DND-41 (cell line): Measurements from ENCODE around the gene IGFBP7.

Experiments used
- EZH2 ChIP-seq: IDR thresholded peaks from 3 replicates; pipeline ENCODE4 v1.6.1; 2012; ENCODE audit warnings: borderline replicate concordance, low read depth, mild to moderate bottlenecking, moderate library complexity, low read length, inconsistent platforms; ENCODE audit not compliant: severe bottlenecking
- TF ChIP-seq, protein P1 (sequence below): IDR thresholded peaks from 2 replicates; pipeline ENCODE4 v1.5.1; 2012; ENCODE audit warnings: borderline replicate concordance, low read length, moderate library complexity, mild to moderate bottlenecking; ENCODE audit not compliant: poor library complexity, severe bottlenecking; ENCODE audit errors: extremely low read depth

DNA sequence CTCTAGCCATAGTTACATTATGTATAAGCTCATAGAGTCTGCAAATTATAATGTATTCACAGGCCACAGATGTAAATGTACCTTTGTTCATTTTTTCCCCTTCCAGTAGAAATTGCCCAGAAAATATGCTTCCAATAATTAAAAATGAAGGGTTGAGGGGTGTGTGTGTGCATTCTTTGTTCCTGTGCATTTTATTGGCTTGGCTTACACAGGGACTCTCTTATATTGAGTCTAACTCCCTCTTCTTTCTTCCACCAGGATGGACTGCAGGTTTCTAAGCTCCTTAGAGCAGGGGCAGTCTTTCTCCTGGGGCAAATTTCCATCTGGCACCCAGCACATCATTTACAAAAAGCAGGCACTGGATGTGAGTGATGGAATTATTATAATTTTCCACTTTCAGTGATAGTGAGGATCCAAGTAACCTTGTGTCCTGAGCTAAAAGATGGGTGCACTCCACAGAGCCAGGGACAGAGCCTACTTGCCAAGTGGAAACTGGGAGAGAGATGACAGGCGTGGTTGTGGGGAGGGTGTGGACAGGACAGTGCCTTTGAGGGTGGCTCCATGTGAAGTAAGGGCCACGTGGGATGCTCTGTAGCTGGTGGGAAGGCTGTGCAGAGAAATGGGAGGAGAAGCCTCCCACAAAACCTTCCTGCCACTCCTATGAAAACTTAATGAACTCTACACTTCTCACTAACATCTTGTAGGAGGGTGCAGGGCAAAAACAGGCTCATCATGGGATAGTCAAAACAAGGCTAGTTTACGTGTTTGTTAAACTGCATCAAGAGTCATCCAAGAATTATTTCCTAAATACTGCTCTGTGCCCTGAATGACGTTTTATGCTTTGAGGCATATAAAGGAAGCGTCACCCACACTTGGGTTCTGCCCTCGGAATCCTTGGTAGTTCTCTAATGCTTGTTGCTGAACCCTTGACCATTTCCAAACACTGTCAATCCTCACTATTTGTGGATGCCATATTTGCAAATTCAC lies 16.0 kb downstream of the IGFBP7 start:
- TF ChIP-seq, protein P1, sequence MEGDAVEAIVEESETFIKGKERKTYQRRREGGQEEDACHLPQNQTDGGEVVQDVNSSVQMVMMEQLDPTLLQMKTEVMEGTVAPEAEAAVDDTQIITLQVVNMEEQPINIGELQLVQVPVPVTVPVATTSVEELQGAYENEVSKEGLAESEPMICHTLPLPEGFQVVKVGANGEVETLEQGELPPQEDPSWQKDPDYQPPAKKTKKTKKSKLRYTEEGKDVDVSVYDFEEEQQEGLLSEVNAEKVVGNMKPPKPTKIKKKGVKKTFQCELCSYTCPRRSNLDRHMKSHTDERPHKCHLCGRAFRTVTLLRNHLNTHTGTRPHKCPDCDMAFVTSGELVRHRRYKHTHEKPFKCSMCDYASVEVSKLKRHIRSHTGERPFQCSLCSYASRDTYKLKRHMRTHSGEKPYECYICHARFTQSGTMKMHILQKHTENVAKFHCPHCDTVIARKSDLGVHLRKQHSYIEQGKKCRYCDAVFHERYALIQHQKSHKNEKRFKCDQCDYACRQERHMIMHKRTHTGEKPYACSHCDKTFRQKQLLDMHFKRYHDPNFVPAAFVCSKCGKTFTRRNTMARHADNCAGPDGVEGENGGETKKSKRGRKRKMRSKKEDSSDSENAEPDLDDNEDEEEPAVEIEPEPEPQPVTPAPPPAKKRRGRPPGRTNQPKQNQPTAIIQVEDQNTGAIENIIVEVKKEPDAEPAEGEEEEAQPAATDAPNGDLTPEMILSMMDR = no peak
- no peak for TF ChIP-seq EZH2
